ENCODE results near the gene IPO7. TPM values are rescaled to one million over a fixed set of nuclear protein-coding genes. Genes with fewer than 3 reads are reported as not detected.

The IPO7 gene
- polyA plus RNA-seq, 4 donors = 103 to 126 (median 122) TPM

- no peak for DNase-seq (ENCODE audit: low read depth in 4 of 4, low spot score in 3 of 4)
Observed at GRCh38 chr11:9489080-9489765, 104.8 kb downstream of the IPO7 start.

GRCh38 chr11:9490376-9490775 lies 105.9 kb downstream of the IPO7 start:
- no peak for DNase-seq (ENCODE audit: low read depth in 4 of 4, low spot score in 3 of 4)

GRCh38 chr11:9493492-9493891 lies 109.0 kb downstream of the IPO7 start:
- DNase-seq (ENCODE audit: low read depth in 4 of 4, low spot score in 3 of 4) = no peak

GRCh38 chr11:9494316-9494715 lies 109.9 kb downstream of the IPO7 start:
- DNase-seq (ENCODE audit: low read depth in 4 of 4, low spot score in 3 of 4) = no peak

- DNase-seq (ENCODE audit: low read depth in 4 of 4, low spot score in 3 of 4) = no peak
Observed at GRCh38 chr11:9495803-9496514, 111.5 kb downstream of the IPO7 start.

Other genes starting within 250 kb of the IPO7 start
- gene DENND5A, start 119.3 kb upstream of the IPO7 start, polyA plus RNA-seq (ENCODE audit: insufficient read length in 4 of 4) = 10 to 100 TPM; 77.7 to 95.5 (median 90.0) TPM
- 10 to 100 TPM; 33.5 to 46.8 (median 43.6) TPM for gene TMEM41B, start 70.1 kb upstream of the IPO7 start, polyA plus RNA-seq (ENCODE audit: insufficient read length in 4 of 4)
- 10 to 100 TPM; 25.9 to 31.7 (median 28.2) TPM for gene ZNF143, start 76.4 kb downstream of the IPO7 start, polyA plus RNA-seq (ENCODE audit: insufficient read length in 4 of 4)
- gene WEE1, start 189.0 kb downstream of the IPO7 start, polyA plus RNA-seq (ENCODE audit: insufficient read length in 4 of 4) = 10 to 100 TPM; 77.9 to 96.1 (median 84.4) TPM

All from right renal pelvis (tissue), 4 donors.